HEK293 (cell line): ENCODE data around the gene USP33.

Experiments
- GLIS1 ChIP-seq: fragments of 450-650 bp; formaldehyde crosslinking; IDR thresholded peaks from 2 replicates; pipeline ENCODE4 v1.5.1; 2016; ENCODE audit warnings: missing biosample characterization, missing genetic modification characterization
- GLIS2 ChIP-seq: fragments of 450-650 bp; formaldehyde crosslinking; IDR thresholded peaks from 2 replicates; pipeline ENCODE4 v1.5.1; 2016; ENCODE audit warnings: missing biosample characterization, missing genetic modification characterization
- HOXD13 ChIP-seq: sonication (generic); formaldehyde crosslinking; IDR thresholded peaks from 2 replicates; pipeline ENCODE4 v1.8.0; 2022; ENCODE audit warnings: missing genetic modification reagents, borderline replicate concordance
- KLF9 ChIP-seq: fragments of 450-650 bp; formaldehyde crosslinking; IDR thresholded peaks from 2 replicates; pipeline ENCODE4 v1.5.1; 2016; ENCODE audit warnings: missing biosample characterization, missing genetic modification characterization, low read depth
- OVOL3 ChIP-seq: fragments of 450-650 bp; formaldehyde crosslinking; IDR thresholded peaks from 2 replicates; pipeline ENCODE4 v1.5.1; 2016; ENCODE audit warnings: missing biosample characterization, missing genetic modification characterization
- YY2 ChIP-seq: fragments of 450-650 bp; formaldehyde crosslinking; IDR thresholded peaks from 2 replicates; pipeline ENCODE4 v1.5.1; 2016; ENCODE audit warnings: missing biosample characterization, missing genetic modification characterization
- ZBTB20 ChIP-seq: fragments of 450-650 bp; formaldehyde crosslinking; IDR thresholded peaks from 2 replicates; pipeline ENCODE4 v1.5.1; 2016; ENCODE audit warnings: missing biosample characterization, missing genetic modification characterization
- ZEB2 ChIP-seq: fragments of 450-650 bp; formaldehyde crosslinking; IDR thresholded peaks from 2 replicates; pipeline ENCODE4 v1.5.1; 2016; ENCODE audit warnings: missing biosample characterization, missing genetic modification characterization
- ZFP41 ChIP-seq: fragments of 450-650 bp; formaldehyde crosslinking; IDR thresholded peaks from 2 replicates; pipeline ENCODE4 v1.5.1; 2016; ENCODE audit warnings: missing biosample characterization, missing genetic modification characterization, borderline replicate concordance
- ZNF10 ChIP-seq: fragments of 450-650 bp; formaldehyde crosslinking; IDR thresholded peaks from 2 replicates; pipeline ENCODE4 v1.5.1; 2017; ENCODE audit warnings: missing biosample characterization, missing genetic modification characterization
- ZNF112 ChIP-seq: fragments of 450-650 bp; formaldehyde crosslinking; IDR thresholded peaks from 2 replicates; pipeline ENCODE4 v1.5.0; 2017; ENCODE audit warnings: missing biosample characterization, missing genetic modification characterization
- ZNF114 ChIP-seq: fragments of 450-650 bp; formaldehyde crosslinking; IDR thresholded peaks from 2 replicates; pipeline ENCODE4 v1.5.0; 2017; ENCODE audit warnings: missing biosample characterization, missing genetic modification characterization
- ZNF155 ChIP-seq: fragments of 450-650 bp; formaldehyde crosslinking; IDR thresholded peaks from 2 replicates; pipeline ENCODE4 v1.5.1; 2016; ENCODE audit warnings: missing biosample characterization, missing genetic modification characterization
- ZNF16 ChIP-seq: fragments of 450-650 bp; formaldehyde crosslinking; IDR thresholded peaks from 2 replicates; pipeline ENCODE4 v1.5.1; 2016; ENCODE audit warnings: low read depth, missing biosample characterization, missing genetic modification characterization
- ZNF19 ChIP-seq: fragments of 450-650 bp; formaldehyde crosslinking; IDR thresholded peaks from 2 replicates; pipeline ENCODE4; 2016; ENCODE audit warnings: missing biosample characterization, missing genetic modification characterization, low read depth
- ZNF23 ChIP-seq: fragments of 450-650 bp; formaldehyde crosslinking; IDR thresholded peaks from 2 replicates; pipeline ENCODE4 v1.5.1; 2016; ENCODE audit warnings: missing biosample characterization, missing genetic modification characterization, borderline replicate concordance
- ZNF248 ChIP-seq: fragments of 450-650 bp; formaldehyde crosslinking; IDR thresholded peaks from 2 replicates; pipeline ENCODE4 v1.5.1; 2017; ENCODE audit warnings: missing biosample characterization, missing genetic modification characterization
- ZNF354C ChIP-seq: fragments of 450-650 bp; formaldehyde crosslinking; IDR thresholded peaks from 2 replicates; pipeline ENCODE4 v1.5.1; 2016; ENCODE audit warnings: missing biosample characterization, missing genetic modification characterization, low read depth, borderline replicate concordance
- ZNF37A ChIP-seq: fragments of 450-650 bp; IDR thresholded peaks from 2 replicates; pipeline ENCODE4 v1.5.1; 2018; ENCODE audit warnings: missing biosample characterization, missing genetic modification characterization
- ZNF433 ChIP-seq: fragments of 450-650 bp; formaldehyde crosslinking; IDR thresholded peaks from 2 replicates; pipeline ENCODE4 v1.5.1; 2016; ENCODE audit warnings: missing biosample characterization, missing genetic modification characterization, low read depth
- ZNF530 ChIP-seq: fragments of 450-650 bp; formaldehyde crosslinking; IDR thresholded peaks from 2 replicates; pipeline ENCODE4 v1.5.1; 2016; ENCODE audit warnings: low read depth, missing biosample characterization, missing genetic modification characterization
- ZNF544 ChIP-seq: fragments of 450-650 bp; formaldehyde crosslinking; IDR thresholded peaks from 2 replicates; pipeline ENCODE4 v1.5.0; 2017; ENCODE audit warnings: missing biosample characterization, missing genetic modification characterization
- ZNF549 ChIP-seq: fragments of 450-650 bp; IDR thresholded peaks from 2 replicates; pipeline ENCODE4 v1.5.1; 2018; ENCODE audit warnings: missing biosample characterization, missing genetic modification characterization, mild to moderate bottlenecking, inconsistent platforms, moderate library complexity
- ZNF561 ChIP-seq: fragments of 450-650 bp; IDR thresholded peaks from 2 replicates; pipeline ENCODE4 v1.5.1; 2018; ENCODE audit warnings: missing biosample characterization, missing genetic modification characterization, borderline replicate concordance
- ZNF623 ChIP-seq: fragments of 450-650 bp; formaldehyde crosslinking; IDR thresholded peaks from 2 replicates; pipeline ENCODE4 v1.5.1; 2016; ENCODE audit warnings: missing biosample characterization, missing genetic modification characterization
- ZNF626 ChIP-seq: fragments of 450-650 bp; sonication (Bioruptor Pico); formaldehyde crosslinking; IDR thresholded peaks from 2 replicates; pipeline ENCODE4 v1.5.1; 2018; ENCODE audit warnings: missing biosample characterization, missing genetic modification characterization, inconsistent platforms
- ZNF658 ChIP-seq: fragments of 450-650 bp; formaldehyde crosslinking; IDR thresholded peaks from 2 replicates; pipeline ENCODE4; 2016; ENCODE audit warnings: missing biosample characterization, missing genetic modification characterization
- ZNF701 ChIP-seq: fragments of 450-650 bp; formaldehyde crosslinking; IDR thresholded peaks from 2 replicates; pipeline ENCODE4 v1.5.1; 2016; ENCODE audit warnings: missing biosample characterization, missing genetic modification characterization
- ZNF777 ChIP-seq: fragments of 450-650 bp; formaldehyde crosslinking; IDR thresholded peaks from 2 replicates; pipeline ENCODE4 v1.5.1; 2017; ENCODE audit warnings: missing biosample characterization, missing genetic modification characterization, borderline replicate concordance
- ZSCAN30 ChIP-seq: fragments of 450-650 bp; IDR thresholded peaks from 2 replicates; pipeline ENCODE4 v1.5.1; 2018; ENCODE audit warnings: missing biosample characterization, mild to moderate bottlenecking, missing genetic modification characterization, moderate library complexity
- TF ChIP-seq, protein P1 (sequence below): fragments of 450-650 bp; formaldehyde crosslinking; IDR thresholded peaks from 2 replicates; pipeline ENCODE4 v1.5.1; 2016; ENCODE audit warnings: missing biosample characterization, missing genetic modification characterization
- TF ChIP-seq, protein P2 (sequence below): fragments of 450-650 bp; formaldehyde crosslinking; IDR thresholded peaks from 2 replicates; pipeline ENCODE4 v1.5.1; 2017; ENCODE audit warnings: missing biosample characterization, missing genetic modification characterization
- TF ChIP-seq, protein P3 (sequence below): fragments of 450-650 bp; formaldehyde crosslinking; IDR thresholded peaks from 2 replicates; pipeline ENCODE4 v1.5.1; 2016; ENCODE audit warnings: missing biosample characterization, missing genetic modification characterization
- TF ChIP-seq, protein P4 (sequence below): fragments of 450-650 bp; formaldehyde crosslinking; IDR thresholded peaks from 2 replicates; pipeline ENCODE4 v1.5.1; 2017; ENCODE audit warnings: missing biosample characterization, missing genetic modification characterization

USP33 gene

DNA sequence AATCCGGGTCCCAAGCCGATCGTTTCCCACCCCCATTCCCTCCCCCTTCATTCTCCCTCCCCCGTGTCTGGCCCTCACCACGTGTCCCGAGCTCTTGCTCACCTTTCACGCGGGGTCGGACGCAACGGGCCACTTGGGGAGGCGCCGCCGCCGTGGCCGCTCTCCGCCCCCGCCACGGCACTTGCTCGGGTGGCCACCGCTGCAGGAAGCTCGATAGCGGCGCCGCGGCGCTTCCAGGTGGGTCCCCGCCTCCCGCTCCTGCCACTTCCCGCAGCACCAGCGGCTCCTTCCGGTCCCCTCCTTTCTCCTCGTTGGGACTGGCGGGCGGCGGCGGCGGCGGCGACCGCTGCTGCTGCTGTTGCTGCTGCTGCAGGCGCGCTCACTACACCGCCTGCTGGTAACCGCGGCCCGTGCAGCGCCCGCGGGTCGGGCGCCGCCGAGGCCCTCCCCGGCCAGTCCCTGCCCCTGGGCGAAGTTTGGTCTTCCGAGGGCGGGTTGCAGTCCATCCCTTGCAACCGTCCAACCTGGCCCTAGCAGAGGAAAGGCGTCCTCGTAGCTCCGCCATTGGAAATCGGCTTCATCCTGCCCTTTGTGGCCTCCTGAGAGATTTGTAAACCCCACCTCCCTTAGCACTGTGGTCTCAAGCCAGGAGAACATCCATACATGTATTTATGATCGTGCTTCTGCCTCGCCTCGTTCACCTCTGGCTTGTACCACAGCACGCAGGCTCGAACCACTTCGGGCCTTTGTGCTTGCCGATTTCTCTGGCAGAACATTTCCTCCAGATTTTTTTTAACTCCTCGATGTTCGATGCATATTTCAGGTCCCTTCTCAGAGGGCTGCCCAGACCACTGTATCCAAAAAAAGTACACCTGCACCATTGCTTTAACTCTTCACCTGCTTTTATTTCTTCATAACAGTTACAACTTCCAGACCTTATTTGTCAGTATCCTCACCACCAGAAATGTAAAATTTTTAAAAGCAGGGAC is 76.2 kb downstream of the USP33 start (continued):
- TF ChIP-seq ZNF530 (no peak), ZNF433 (tag by site-specific recombination) (no peak), ZNF561 (tag by site-specific recombination) (peak; percentile 80; the same call in 1 of the 2 replicates), ZNF626 (tag by site-specific recombination) (no peak), ZNF16 (tag by site-specific recombination) (no peak), ZNF354C (tag by site-specific recombination) (no peak), HOXD13 (CRISPR knock-in tag) (no peak), ZNF544 (tag by site-specific recombination) (no peak), ZBTB20 (tag by site-specific recombination) (peak; percentile 21; the same call in 1 of the 2 replicates), ZNF155 (tag by site-specific recombination) (no peak), ZNF19 (tag by site-specific recombination) (no peak), ZNF114 (tag by site-specific recombination) (no peak), ZEB2 (tag by site-specific recombination) (peak; percentile 65), ZNF248 (no peak), YY2 (tag by site-specific recombination) (no peak), ZNF10 (tag by site-specific recombination) (peak; percentile 61; the same call in 1 of the 2 replicates), ZNF112 (tag by site-specific recombination) (no peak), ZNF701 (tag by site-specific recombination) (no peak), KLF9 (tag by site-specific recombination) (peak; percentile 76), GLIS2 (tag by site-specific recombination) (peak; percentile 87), ZSCAN30 (tag by site-specific recombination) (peak; percentile 98), ZNF23 (tag by site-specific recombination) (no peak), OVOL3 (tag by site-specific recombination) (no peak), ZFP41 (tag by site-specific recombination) (no peak), ZNF37A (no peak; the same call in 1 of the 2 replicates), ZNF777 (tag by site-specific recombination) (no peak; the same call in 1 of the 2 replicates), ZNF658 (tag by site-specific recombination) (no peak), ZNF623 (no peak), GLIS1 (tag by site-specific recombination) (peak; percentile 46), ZNF549 (no peak)
- TF ChIP-seq, protein P1, sequence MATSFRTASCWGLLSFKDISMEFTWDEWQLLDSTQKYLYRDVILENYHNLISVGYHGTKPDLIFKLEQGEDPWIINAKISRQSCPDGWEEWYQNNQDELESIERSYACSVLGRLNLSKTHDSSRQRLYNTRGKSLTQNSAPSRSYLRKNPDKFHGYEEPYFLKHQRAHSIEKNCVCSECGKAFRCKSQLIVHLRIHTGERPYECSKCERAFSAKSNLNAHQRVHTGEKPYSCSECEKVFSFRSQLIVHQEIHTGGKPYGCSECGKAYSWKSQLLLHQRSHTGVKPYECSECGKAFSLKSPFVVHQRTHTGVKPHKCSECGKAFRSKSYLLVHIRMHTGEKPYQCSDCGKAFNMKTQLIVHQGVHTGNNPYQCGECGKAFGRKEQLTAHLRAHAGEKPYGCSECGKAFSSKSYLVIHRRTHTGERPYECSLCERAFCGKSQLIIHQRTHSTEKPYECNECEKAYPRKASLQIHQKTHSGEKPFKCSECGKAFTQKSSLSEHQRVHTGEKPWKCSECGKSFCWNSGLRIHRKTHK (tag by site-specific recombination), result no peak
- TF ChIP-seq, protein P2, sequence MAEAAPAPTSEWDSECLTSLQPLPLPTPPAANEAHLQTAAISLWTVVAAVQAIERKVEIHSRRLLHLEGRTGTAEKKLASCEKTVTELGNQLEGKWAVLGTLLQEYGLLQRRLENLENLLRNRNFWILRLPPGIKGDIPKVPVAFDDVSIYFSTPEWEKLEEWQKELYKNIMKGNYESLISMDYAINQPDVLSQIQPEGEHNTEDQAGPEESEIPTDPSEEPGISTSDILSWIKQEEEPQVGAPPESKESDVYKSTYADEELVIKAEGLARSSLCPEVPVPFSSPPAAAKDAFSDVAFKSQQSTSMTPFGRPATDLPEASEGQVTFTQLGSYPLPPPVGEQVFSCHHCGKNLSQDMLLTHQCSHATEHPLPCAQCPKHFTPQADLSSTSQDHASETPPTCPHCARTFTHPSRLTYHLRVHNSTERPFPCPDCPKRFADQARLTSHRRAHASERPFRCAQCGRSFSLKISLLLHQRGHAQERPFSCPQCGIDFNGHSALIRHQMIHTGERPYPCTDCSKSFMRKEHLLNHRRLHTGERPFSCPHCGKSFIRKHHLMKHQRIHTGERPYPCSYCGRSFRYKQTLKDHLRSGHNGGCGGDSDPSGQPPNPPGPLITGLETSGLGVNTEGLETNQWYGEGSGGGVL (tag by site-specific recombination), result peak; percentile 81
- TF ChIP-seq, protein P3, sequence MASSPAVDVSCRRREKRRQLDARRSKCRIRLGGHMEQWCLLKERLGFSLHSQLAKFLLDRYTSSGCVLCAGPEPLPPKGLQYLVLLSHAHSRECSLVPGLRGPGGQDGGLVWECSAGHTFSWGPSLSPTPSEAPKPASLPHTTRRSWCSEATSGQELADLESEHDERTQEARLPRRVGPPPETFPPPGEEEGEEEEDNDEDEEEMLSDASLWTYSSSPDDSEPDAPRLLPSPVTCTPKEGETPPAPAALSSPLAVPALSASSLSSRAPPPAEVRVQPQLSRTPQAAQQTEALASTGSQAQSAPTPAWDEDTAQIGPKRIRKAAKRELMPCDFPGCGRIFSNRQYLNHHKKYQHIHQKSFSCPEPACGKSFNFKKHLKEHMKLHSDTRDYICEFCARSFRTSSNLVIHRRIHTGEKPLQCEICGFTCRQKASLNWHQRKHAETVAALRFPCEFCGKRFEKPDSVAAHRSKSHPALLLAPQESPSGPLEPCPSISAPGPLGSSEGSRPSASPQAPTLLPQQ (tag by site-specific recombination), result peak; percentile 93
- TF ChIP-seq, protein P4, sequence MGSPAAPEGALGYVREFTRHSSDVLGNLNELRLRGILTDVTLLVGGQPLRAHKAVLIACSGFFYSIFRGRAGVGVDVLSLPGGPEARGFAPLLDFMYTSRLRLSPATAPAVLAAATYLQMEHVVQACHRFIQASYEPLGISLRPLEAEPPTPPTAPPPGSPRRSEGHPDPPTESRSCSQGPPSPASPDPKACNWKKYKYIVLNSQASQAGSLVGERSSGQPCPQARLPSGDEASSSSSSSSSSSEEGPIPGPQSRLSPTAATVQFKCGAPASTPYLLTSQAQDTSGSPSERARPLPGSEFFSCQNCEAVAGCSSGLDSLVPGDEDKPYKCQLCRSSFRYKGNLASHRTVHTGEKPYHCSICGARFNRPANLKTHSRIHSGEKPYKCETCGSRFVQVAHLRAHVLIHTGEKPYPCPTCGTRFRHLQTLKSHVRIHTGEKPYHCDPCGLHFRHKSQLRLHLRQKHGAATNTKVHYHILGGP (tag by site-specific recombination), result no peak
